IMR-90 (cell line): Measurements from ENCODE around the gene CACNA1D. TPM values are rescaled to one million over a fixed set of nuclear protein-coding genes. Genes with fewer than 3 reads are reported as not detected.

ENCODE experiments used
- ATAC-seq: fragments of 200-7000 bp; cut with Tn5 transposase; 2 replicates; pipeline ENCODE4 v1.9.1; 2020; ENCODE audit warnings: low read depth, mild to moderate bottlenecking, moderate library complexity
- BruUV-seq: library from RNA; stranded (reverse); fragments of 400-500 nt; replicated peaks from 2 replicates; lab custom pipeline; 2021; lab: Mats Ljungman, UMichigan
- CTCF ChIA-PET: fragments of 300-600 bp; formaldehyde crosslinking; extraction: SDS; loops from one replicate; lab custom pipeline; 2021; ENCODE audit warnings: antibody characterized with exemption; lab: Yijun Ruan, JAX
- POLR2A ChIA-PET: fragments of 300-600 bp; sonication (Branson Sonifier 250); formaldehyde crosslinking; loops from one replicate; lab custom pipeline; 2022; ENCODE audit warnings: antibody characterized with exemption; ENCODE audit not compliant: unreplicated experiment; lab: Charles Lee
- DNase-seq: peaks from one replicate; pipeline ENCODE4 v3.0.0; 2013
- H2AFZ ChIP-seq: replicated peaks from 2 replicates; pipeline ENCODE3; 2013; ENCODE audit warnings: low read length, mild to moderate bottlenecking; ENCODE audit not compliant: poor library complexity
- H2AK5ac ChIP-seq: 2 replicates; pipeline ENCODE4 v1.6.1; 2013; ENCODE audit warnings: low read depth, low read length, inconsistent platforms
- H2AK9ac ChIP-seq: replicated peaks from 2 replicates; pipeline ENCODE3; 2013; ENCODE audit warnings: mild to moderate bottlenecking, low read depth, low read length, moderate library complexity; ENCODE audit not compliant: poor library complexity
- H2BK120ac ChIP-seq: 2 replicates; pipeline ENCODE4 v1.6.1; 2013; ENCODE audit warnings: low read depth, low read length, inconsistent platforms
- H2BK15ac ChIP-seq: 3 replicates; pipeline ENCODE4 v1.6.1; 2013; ENCODE audit warnings: low read depth, low read length, inconsistent platforms
- H2BK20ac ChIP-seq: 2 replicates; pipeline ENCODE4 v1.6.1; 2013; ENCODE audit warnings: low read depth, mild to moderate bottlenecking, inconsistent platforms, low read length, moderate library complexity
- H2BK5ac ChIP-seq: 2 replicates; pipeline ENCODE4 v1.6.1; 2013; ENCODE audit warnings: mild to moderate bottlenecking, low read depth, low read length, inconsistent platforms; ENCODE audit not compliant: poor library complexity, severe bottlenecking
- H3K14ac ChIP-seq: replicated peaks from 2 replicates; pipeline ENCODE4 v1.6.1; 2013; ENCODE audit warnings: low read depth, low read length, inconsistent platforms
- H3K18ac ChIP-seq: 2 replicates; pipeline ENCODE4 v1.6.1; 2013; ENCODE audit warnings: low read depth, low read length, control low read depth
- H3K23ac ChIP-seq: 2 replicates; pipeline ENCODE4 v1.6.1; 2013; ENCODE audit warnings: low read depth, low read length, inconsistent platforms
- H3K27ac ChIP-seq: 2 replicates; pipeline ENCODE4 v1.5.1; 2013; ENCODE audit warnings: mild to moderate bottlenecking, control low read depth, low read length; ENCODE audit not compliant: insufficient read depth
- H3K27me3 ChIP-seq: 2 replicates; pipeline ENCODE4 v1.6.1; 2013; ENCODE audit warnings: low read length; ENCODE audit not compliant: control insufficient read depth, insufficient read depth
- H3K36me3 ChIP-seq: 2 replicates; pipeline ENCODE4 v1.6.1; 2013; ENCODE audit warnings: low read length, mixed read lengths; ENCODE audit not compliant: control insufficient read depth, insufficient read depth
- H3K4ac ChIP-seq: 2 replicates; pipeline ENCODE4 v1.6.1; 2013; ENCODE audit warnings: low read depth, low read length, inconsistent platforms
- H3K4me1 ChIP-seq: 2 replicates; pipeline ENCODE4 v1.6.1; 2013; ENCODE audit warnings: low read length, mixed read lengths; ENCODE audit not compliant: control insufficient read depth, insufficient read depth
- H3K4me2 ChIP-seq: 2 replicates; pipeline ENCODE4 v1.6.1; 2013; ENCODE audit warnings: low read depth, mild to moderate bottlenecking, control low read depth, low read length, moderate library complexity
- H3K4me3 ChIP-seq: 2 replicates; pipeline ENCODE4 v1.5.1; 2013; ENCODE audit warnings: low read depth, mild to moderate bottlenecking, control low read depth, low read length, moderate library complexity; ENCODE audit not compliant: insufficient read depth
- H3K56ac ChIP-seq: 2 replicates; pipeline ENCODE4 v1.6.1; 2013; ENCODE audit warnings: low read length, inconsistent platforms; ENCODE audit not compliant: insufficient read depth; ENCODE audit errors: extremely low read depth
- H3K79me1 ChIP-seq, 2 experiments: 2 replicates each; pipeline ENCODE4 v1.6.1; 2013; ENCODE audit warnings: low read length in 2 of 2, inconsistent platforms in 1 of 2, low read depth in 1 of 2
- H3K9ac ChIP-seq: 2 replicates; pipeline ENCODE4 v1.6.1; 2013; ENCODE audit warnings: low read depth, low read length, control low read depth
- H3K9me1 ChIP-seq: 2 replicates; pipeline ENCODE4 v1.6.1; 2013; ENCODE audit warnings: low read length, inconsistent platforms; ENCODE audit not compliant: insufficient read depth
- H3K9me3 ChIP-seq: 2 replicates; pipeline ENCODE4 v1.6.1; 2013; ENCODE audit warnings: low read length; ENCODE audit not compliant: control insufficient read depth, insufficient read depth
- H4K20me1 ChIP-seq: 2 replicates; pipeline ENCODE4 v1.6.1; 2013; ENCODE audit warnings: low read length, inconsistent platforms; ENCODE audit not compliant: insufficient read depth
- H4K5ac ChIP-seq: 2 replicates; pipeline ENCODE4 v1.6.1; 2013; ENCODE audit warnings: mild to moderate bottlenecking, low read depth, low read length, control low read depth
- H4K8ac ChIP-seq, 2 experiments: 2 replicates each; pipeline ENCODE4 v1.6.1; 2013; ENCODE audit warnings: low read depth in 2 of 2, low read length in 2 of 2, control low read depth in 1 of 2, inconsistent platforms in 1 of 2
- H4K91ac ChIP-seq: 2 replicates; pipeline ENCODE4 v1.6.1; 2013; ENCODE audit warnings: low read depth, low read length, inconsistent platforms; ENCODE audit not compliant: insufficient read depth
- BHLHE40 ChIP-seq: fragments of 150-350 bp; IDR thresholded peaks from 2 replicates; pipeline ENCODE4 v1.6.1; 2016; ENCODE audit warnings: mild to moderate bottlenecking, low read depth, low read length
- CHD1 ChIP-seq: IDR thresholded peaks from 2 replicates; pipeline ENCODE4 v1.6.1; 2012; ENCODE audit warnings: low read depth, low read length, improper control_type of control experiment
- WGBS, 2 experiments: methylation state at CpG; one replicate each; pipeline versions ENCODE4 v1.1.5 to v1.1.7; 2013; ENCODE audit warnings: missing lambda C conversion rate in 2 of 2; ENCODE audit not compliant: insufficient read length in 1 of 2; ENCODE audit errors: extremely low coverage in 2 of 2; 5-methylcytosine and 5-hydroxymethylcytosine counted together
- dilution Hi-C: fragments of 300-500 bp; cut with HindIII; formaldehyde crosslinking; loops from one replicate; pipeline ENCODE4 v1.14.3; 2018; ENCODE audit warnings: low sequenced_read_pairs; ENCODE audit not compliant: unreplicated experiment
- in situ Hi-C: fragments of 300-500 bp; cut with MboI; formaldehyde crosslinking; loops from 3 replicates; pipeline ENCODE4 v1.14.3; 2019; ENCODE audit warnings: low sequenced_read_pairs, inconsistent platforms, mixed read lengths
- intact Hi-C: fragments of 100-400 bp; cut with micrococcal nuclease; formaldehyde crosslinking; loops from 2 replicates; pipeline ENCODE4 v1.10.0; 2022
- polyA plus RNA-seq, 3 experiments: library from polyadenylated mRNA; depleted of rRNA; stranded (reverse); fragments of >200 nt; gene quantifications; 2 replicates each; pipeline ENCODE4 v1.2.3, GENCODE V29; 2012; ENCODE audit warnings: low replicate concordance in 1 of 3
- total RNA-seq: library from RNA; depleted of rRNA; stranded (reverse); fragments of >200 nt; gene quantifications from 2 replicates; pipeline ENCODE4 v1.2.3, GENCODE V29; 2012

CACNA1D gene
- total and polyA plus RNA-seq, 2 of the 4 experiments (the other 2 are of a cell fraction) = 0.07 TPM; not detected in 1

DNA sequence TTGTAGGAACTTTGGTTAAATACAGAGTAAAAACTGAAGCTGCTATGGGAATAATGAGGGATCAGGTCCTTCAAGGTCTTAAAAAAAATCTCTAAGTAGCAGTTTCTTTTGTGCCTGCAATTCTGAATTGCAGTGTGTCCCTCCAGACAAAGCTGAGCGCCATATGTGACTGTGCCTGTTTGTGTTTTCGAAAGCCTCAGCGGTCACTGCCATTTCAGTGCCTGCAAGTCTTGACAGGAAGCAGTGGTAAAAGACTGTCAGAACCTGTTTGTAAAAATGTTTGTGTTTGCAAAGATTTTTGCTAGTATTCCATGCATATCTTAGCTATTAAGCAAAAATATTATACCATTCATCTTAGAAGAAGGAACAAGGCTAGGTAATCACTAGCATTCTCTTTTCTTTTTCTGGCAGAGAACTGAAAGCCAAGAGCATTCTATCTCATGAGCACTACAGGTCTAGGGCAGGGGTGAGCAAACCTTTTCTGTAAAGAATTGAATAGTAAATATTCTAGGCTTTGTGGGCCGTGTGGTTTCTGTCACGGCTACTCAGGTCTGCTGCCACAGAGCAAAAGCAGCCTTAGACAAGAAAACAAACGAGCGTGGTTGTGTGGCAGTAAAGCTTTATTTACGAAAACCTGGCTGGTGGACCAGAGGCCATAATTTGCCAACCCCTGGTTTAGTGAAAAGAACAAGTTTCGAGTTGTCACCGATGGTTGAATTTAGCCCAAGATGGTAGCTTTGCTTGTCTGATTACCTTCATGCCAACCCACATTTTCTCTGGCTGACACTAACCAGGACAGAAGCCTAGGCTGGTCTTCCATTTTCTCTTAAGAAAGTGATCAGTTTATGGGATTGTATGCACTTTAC, 134.4 kb downstream of the CACNA1D start (continued):
- TF ChIP-seq CHD1 = no peak

GRCh38 chr3:53629402-53629723, 135.0 kb downstream of the CACNA1D start:
- POLR2A ChIA-PET = no interaction called here
- H3K56ac ChIP-seq = no peak overlapping the region

More at GRCh38 chr3:53629402-53629723, 135.0 kb downstream of the CACNA1D start:
- ATAC-seq (no peak), DNase-seq (no peak)
- Histone ChIP-seq H4K20me1 (no peaks in the 10 kb centered on the region), H3K18ac (no peak overlapping the region), H4K5ac (no peak overlapping the region), H3K9me1 (no peaks in the 10 kb centered on the region; the same call in 1 of the 2 replicates), H3K23ac (no peak overlapping the region), H3K4me2 (no peak overlapping the region), H3K9me3 (no peaks in the 10 kb centered on the region), H2BK15ac (no peak overlapping the region), H2BK20ac (no peak overlapping the region), H2AFZ (no peak overlapping the region), H3K27ac (no peak overlapping the region), H2AK5ac (no peak overlapping the region), H3K79me1 (no peaks in the 10 kb centered on the region), H3K27me3 (no peaks in the 10 kb centered on the region), H3K4me3 (no peak overlapping the region), H2AK9ac (no peak overlapping the region), H4K91ac (no peak overlapping the region), H4K8ac (no peak overlapping the region), H3K4me1 (no peaks in the 10 kb centered on the region), H3K4ac (no peak overlapping the region), H3K9ac (no peak overlapping the region), H2BK5ac (no peak overlapping the region), H2BK120ac (no peak overlapping the region), H3K14ac (no peak overlapping the region), H3K36me3 (no peaks in the 10 kb centered on the region)
- intact Hi-C loops (no loop called here), in situ Hi-C loops (no loop called here), dilution Hi-C loops (no loop called here)
- no TSS peak for BruUV-seq
- CTCF ChIA-PET = no interaction called here
- 63% methylated on average over 1 of the region's 2 CpGs; no CpG with 5 or more reads in 1 of the 2 experiments for WGBS, 2 experiments
- TF ChIP-seq CHD1 (no peak), BHLHE40 (no peak)
